ENCODE measurements around the gene PUSL1.

Gene PUSL1

GRCh38 chr1:1307923-1308755, at the start of gene PUSL1, which contains the start of gene ACAP3:
PUSL1 (plus strand) TSS chr1:1308597; CDS start chr1:1308644, 47 bp downstream.
ACAP3 (minus strand) TSS chr1:1307930; CDS start chr1:1307815, 115 bp downstream.
- TF ChIP-seq, protein P1, sequence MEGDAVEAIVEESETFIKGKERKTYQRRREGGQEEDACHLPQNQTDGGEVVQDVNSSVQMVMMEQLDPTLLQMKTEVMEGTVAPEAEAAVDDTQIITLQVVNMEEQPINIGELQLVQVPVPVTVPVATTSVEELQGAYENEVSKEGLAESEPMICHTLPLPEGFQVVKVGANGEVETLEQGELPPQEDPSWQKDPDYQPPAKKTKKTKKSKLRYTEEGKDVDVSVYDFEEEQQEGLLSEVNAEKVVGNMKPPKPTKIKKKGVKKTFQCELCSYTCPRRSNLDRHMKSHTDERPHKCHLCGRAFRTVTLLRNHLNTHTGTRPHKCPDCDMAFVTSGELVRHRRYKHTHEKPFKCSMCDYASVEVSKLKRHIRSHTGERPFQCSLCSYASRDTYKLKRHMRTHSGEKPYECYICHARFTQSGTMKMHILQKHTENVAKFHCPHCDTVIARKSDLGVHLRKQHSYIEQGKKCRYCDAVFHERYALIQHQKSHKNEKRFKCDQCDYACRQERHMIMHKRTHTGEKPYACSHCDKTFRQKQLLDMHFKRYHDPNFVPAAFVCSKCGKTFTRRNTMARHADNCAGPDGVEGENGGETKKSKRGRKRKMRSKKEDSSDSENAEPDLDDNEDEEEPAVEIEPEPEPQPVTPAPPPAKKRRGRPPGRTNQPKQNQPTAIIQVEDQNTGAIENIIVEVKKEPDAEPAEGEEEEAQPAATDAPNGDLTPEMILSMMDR (conservative IDR thresholded peaks at IDR 0.05), result no peak
- H3K27ac ChIP-seq, result peak within 1 kb of the TSS; percentile 96

GRCh38 chr1:1259119-1259488, 49.3 kb upstream of the PUSL1 start:
- TF ChIP-seq, protein P1 (conservative IDR thresholded peaks at IDR 0.05), result no peak
- H3K27ac ChIP-seq, result no peak overlapping the region

GRCh38 chr1:1259540-1259939, 48.9 kb upstream of the PUSL1 start:
- TF ChIP-seq, protein P1 (conservative IDR thresholded peaks at IDR 0.05), result no peak
- no peak overlapping the region for H3K27ac ChIP-seq

- H3K27ac ChIP-seq, result no peak overlapping the region
- TF ChIP-seq, protein P1 (conservative IDR thresholded peaks at IDR 0.05), result no peak
Observed at GRCh38 chr1:1259951-1260600, 48.3 kb upstream of the PUSL1 start.

DNA sequence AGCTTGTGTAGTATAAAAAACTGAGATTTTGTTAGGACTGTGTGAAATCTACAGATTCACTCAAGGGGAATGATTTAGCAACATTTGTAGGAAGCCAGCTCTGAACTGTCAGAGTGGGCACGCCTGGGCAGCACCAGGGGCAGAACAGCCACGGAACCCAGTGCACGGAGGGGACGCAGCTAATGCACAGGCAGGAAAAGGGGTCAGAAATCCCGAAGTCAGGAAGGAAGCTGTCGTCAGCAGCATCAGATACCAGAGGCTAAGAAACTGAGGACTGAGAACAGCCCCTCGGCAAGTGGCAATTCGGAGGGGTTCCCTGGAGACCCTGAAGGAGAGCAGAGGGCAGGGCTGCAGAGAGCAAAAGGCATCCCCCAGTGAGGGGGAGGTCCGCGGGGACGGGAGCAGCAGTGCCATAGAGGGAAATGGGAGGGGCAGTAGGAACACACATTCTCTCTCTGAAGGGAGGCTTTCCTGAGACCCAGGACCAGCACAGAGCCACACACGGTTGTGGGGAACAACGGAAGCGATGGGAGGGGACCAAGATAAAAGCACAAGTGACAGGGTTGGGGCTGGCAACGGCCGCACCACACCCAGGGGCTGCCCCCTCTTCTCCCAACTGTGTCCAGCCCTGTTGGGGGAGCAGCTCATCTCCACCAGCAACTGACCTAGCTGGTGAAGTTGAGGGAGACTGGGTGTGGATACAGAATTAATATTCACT, 47.4 kb upstream of the PUSL1 start:
- H3K27ac ChIP-seq, result no peak overlapping the region
- TF ChIP-seq, protein P1 (conservative IDR thresholded peaks at IDR 0.05), result no peak

DNA sequence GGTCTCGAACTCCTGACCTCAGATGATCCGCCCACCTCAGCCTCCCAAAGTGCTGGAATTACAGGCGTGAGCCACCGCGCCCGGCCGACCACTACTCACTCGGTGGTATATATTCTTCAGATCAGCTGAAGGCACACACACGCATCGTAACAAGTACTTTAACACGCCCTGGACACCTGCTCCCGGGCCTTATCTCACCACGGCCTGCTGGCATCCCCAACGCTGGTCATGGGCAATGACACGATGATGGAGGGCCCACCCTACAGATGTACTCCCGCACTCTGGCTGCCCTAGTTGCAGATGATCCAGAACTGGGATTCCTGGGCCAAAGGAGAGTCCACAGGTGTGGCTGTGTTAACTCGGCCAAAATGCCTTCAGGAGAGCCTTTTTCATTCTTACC, 46.3 kb upstream of the PUSL1 start:
- TF ChIP-seq, protein P1 (conservative IDR thresholded peaks at IDR 0.05), result no peak
- H3K27ac ChIP-seq, result no peak overlapping the region

DNA sequence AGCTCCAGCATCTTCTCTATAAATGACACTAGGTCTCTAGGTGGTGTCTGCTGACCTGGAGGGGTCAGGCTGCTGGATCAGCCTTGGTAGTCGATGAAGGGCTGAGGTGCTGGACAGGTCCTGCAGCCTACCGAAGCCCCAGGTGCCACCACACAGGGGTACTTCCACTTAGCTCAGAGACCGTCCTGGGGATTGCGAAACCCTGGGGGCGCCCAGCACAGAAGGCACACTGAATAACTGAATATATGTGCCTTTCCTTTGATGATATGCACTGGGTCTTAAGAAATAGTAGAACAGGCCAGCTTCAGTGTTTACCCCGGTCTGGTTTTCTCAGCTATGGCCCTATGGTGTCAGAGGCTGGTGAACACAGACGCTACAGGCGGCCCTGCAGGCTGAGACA, 45.6 kb upstream of the PUSL1 start:
- TF ChIP-seq, protein P1 (conservative IDR thresholded peaks at IDR 0.05), result no peak

More for the DNA sequence above, 45.6 kb upstream of the PUSL1 start:
- 0 out of 2 replicates have a peak overlapping the region, but pooled peaks have one; percentile 4 for H3K27ac ChIP-seq
